Measurements from ENCODE around the gene CLDN6. TPM values are rescaled to one million over a fixed set of nuclear protein-coding genes. Genes with fewer than 3 reads are reported as not detected.

Gene CLDN6
- total RNA-seq, 2 experiments from 2014 or later: not detected

DNA sequence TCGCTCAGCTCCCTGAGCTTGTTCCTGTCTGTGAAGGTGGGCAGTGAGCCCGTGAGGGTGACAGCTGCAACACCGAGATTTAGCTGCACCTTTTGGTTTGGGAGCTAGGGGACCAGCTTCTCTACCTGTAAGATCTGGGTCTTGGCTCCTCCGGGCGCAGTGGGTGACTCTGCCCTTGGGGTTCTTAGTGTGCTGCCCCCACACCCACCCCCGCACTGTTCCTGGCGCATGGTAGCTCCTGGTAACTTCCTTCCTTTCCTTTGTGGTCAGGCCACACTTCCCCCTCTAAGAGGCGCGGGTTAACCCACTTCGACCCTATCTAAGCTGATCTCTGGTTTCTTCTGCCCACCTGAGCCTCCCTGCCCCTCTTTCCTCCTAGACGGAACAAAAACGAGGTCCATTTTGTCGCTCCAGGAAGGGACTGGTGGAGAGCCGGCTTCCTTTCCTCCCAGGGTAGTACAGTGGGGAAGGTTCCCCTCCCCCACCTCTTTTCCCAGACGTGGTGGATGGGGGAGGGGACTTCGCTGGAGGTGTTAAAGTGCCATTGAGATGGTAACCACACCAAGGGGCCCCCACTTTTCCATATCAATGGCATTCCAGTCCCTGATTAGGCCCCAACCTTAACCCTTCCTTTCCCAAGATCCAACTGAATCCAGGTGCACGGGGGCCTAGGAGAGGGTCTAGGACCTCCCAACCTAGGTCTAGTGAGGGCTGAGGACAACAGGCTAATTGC lies 9.9 kb downstream of the CLDN6 start:
- Mint-ChIP-seq H3K9me3 (no peaks in the 10 kb centered on the region), H3K36me3 (no peaks in the 10 kb centered on the region), H3K4me3 (no peak overlapping the region), H3K27ac (no peak overlapping the region), H3K4me1 (ENCODE audit: low read depth) (peaks cover 26% of the 10 kb centered on the region), H3K27me3 (peaks cover 8% of the 10 kb centered on the region)
- intact Hi-C loops (cut with micrococcal nuclease): no loop called here
- ChIA-PET POLR2A (interaction anchor here (1.1 kb wide), 1 partner anchor 11 kb away, joined by 3 read pairs; no protein-coding TSS in a partner anchor), CTCF (interaction anchor here (1.1 to 14.6 kb wide), 4 partner anchors 18 to 122 kb away, joined by 3 to 412 read pairs (median 6); partner anchors contain the start of genes CLDN6, HCFC1R1, THOC6 and TNFRSF12A)
- peak; percentile 29 for DNase-seq

DNA sequence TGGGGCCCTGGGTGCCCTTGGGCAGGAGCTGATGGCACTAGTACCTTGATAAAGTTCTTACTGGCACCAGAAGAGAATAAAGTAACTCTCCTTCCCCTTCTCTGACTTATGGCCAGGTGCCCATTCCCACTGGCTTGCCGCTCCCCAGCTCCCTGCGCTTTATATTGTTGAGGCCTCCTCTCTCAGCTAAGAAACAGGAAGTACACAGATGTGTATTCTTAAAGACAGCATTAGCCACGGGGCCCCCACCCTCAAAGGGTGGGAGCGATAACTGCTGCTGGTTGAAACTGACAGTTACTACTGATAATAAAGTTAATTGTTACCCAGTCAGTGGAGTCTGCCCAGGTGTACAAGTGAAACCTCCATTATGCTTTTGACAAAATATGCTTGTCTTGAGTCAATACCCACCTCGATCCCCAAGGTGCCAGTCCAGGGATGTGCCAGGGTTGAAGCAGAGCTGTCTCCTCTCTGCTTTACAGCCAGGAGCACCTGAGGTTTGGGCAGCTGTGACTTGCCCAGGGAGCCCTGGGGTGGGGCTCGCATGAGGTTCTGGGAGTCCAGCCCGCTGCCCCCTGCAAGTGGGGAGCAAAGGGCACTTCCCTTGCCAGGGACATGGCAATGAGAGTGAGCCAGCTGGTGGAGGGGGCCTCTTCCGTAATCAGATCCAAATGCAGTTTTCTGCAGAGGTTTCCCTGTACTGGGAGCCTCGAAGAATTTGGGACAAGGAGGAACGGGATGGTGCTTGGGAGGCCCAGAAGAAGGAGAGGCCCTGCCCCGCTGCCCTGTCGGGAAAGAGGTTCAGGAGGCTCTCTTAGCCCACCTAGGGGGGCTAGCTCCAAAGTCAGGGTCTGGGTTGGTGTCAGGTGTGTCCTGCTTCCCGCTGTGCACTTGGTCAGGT lies 10.7 kb downstream of the CLDN6 start:
- Mint-ChIP-seq H3K4me1 (ENCODE audit: low read depth) (peaks cover 26% of the 10 kb centered on the region), H3K27me3 (peaks cover 4% of the 10 kb centered on the region), H3K9me3 (no peaks in the 10 kb centered on the region), H3K4me3 (no peak overlapping the region), H3K27ac (no peak overlapping the region), H3K36me3 (no peaks in the 10 kb centered on the region)
- DNase-seq: no peak
- CTCF ChIA-PET: interaction anchor here (1.1 to 14.6 kb wide), 4 partner anchors 19 to 122 kb away, joined by 3 to 412 read pairs (median 6); partner anchors contain the start of genes CLDN6, HCFC1R1, THOC6 and TNFRSF12A
- intact Hi-C loops (cut with micrococcal nuclease): no loop called here
- POLR2A ChIA-PET: interaction anchor here (0.6 to 1.1 kb wide), 2 partner anchors 12 to 37 kb away, joined by 3 to 4 read pairs; no protein-coding TSS in a partner anchor

DNA sequence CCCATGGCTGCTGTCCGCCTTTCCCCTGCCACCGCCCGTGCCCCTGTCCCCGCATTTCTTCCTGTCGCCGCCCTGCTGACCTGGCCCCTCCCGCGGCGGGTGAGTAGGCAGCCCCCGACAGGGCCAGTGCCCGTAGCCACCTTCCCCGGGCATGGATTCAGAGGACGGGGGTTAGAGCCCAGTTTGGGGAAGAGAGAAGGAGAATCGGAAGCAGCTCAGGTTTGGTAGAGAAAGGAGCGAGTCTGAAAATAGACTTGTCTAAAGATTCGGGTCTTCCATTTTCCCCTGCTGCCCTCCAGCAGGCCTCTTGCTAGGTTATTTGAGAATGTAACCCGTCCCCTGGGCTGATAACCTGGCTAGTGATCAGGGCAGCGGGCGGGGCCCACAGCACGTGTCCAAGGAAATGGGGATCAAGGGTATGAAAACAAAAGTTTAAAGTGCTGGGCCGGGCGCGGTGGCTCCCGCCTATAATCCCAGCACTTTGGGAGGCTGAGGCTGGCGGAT lies 13.2 kb downstream of the CLDN6 start:
- H3K4me1 Mint-ChIP-seq (ENCODE audit: low read depth): peaks cover 26% of the 10 kb centered on the region
- H3K9me3 Mint-ChIP-seq: no peaks in the 10 kb centered on the region
- ChIA-PET CTCF (interaction anchor here (0.6 to 14.6 kb wide), 6 partner anchors 21 to 130 kb away, joined by 3 to 412 read pairs (median 7); partner anchors contain the start of genes CLDN6, HCFC1R1, THOC6 and TNFRSF12A), POLR2A (interaction anchor here (0.6 to 1.6 kb wide), 3 partner anchors 24 to 122 kb away, joined by 4 to 5 read pairs (median 4); partner anchors contain the start of gene FLYWCH2)
- intact Hi-C loops (cut with micrococcal nuclease): loop anchor here (1.0 kb wide), 2 partner anchors 15 to 19 kb away; partner anchors contain the start of genes THOC6 and TNFRSF12A
- peak overlapping the region; percentile 66 for H3K4me3 Mint-ChIP-seq
- no peaks in the 10 kb centered on the region for H3K36me3 Mint-ChIP-seq
- DNase-seq: no peak
- no peak overlapping the region for H3K27ac Mint-ChIP-seq
- H3K27me3 Mint-ChIP-seq: peaks cover 3% of the 10 kb centered on the region

DNA sequence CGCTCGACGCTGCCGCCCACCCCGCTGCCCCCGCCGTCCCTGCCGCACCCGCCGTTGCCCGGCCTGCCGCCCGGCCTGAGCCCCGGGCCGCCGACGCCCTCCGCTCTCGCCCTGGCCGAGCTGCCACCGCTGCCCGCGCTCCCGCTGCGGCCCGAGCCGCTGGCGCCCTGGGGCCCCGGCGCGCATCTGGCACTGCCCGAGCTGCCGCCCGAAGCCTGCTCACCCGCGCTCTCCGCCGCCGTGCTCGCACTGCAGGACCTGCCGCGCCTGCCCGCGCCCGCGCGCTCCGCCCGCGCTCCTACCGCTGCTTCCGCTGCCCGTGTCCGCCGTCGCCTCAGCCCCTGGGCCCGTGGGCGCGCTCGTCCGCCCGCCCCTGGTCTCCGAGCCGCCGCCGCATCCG lies 13.7 kb downstream of the CLDN6 start:
- Mint-ChIP-seq H3K4me3 (no peak overlapping the region), H3K4me1 (ENCODE audit: low read depth) (peaks cover 26% of the 10 kb centered on the region), H3K27ac (no peak overlapping the region), H3K36me3 (no peaks in the 10 kb centered on the region), H3K9me3 (no peaks in the 10 kb centered on the region), H3K27me3 (peaks cover 3% of the 10 kb centered on the region)
- ChIA-PET CTCF (interaction anchor here (0.6 to 14.6 kb wide), 21 partner anchors 8 to 1923 kb away, joined by 3 to 412 read pairs (median 4); partner anchors contain the start of genes CLDN6, CLDN9, HCFC1R1 and THOC6), POLR2A (interaction anchor here (0.6 to 1.6 kb wide), 4 partner anchors 17 to 121 kb away, joined by 4 to 7 read pairs (median 5); partner anchors contain the start of gene FLYWCH2)
- DNase-seq: peak; percentile 32
- intact Hi-C loops (cut with micrococcal nuclease): loop anchor here (1.0 kb wide), 2 partner anchors 16 to 20 kb away; partner anchors contain the start of genes THOC6 and TNFRSF12A

DNA sequence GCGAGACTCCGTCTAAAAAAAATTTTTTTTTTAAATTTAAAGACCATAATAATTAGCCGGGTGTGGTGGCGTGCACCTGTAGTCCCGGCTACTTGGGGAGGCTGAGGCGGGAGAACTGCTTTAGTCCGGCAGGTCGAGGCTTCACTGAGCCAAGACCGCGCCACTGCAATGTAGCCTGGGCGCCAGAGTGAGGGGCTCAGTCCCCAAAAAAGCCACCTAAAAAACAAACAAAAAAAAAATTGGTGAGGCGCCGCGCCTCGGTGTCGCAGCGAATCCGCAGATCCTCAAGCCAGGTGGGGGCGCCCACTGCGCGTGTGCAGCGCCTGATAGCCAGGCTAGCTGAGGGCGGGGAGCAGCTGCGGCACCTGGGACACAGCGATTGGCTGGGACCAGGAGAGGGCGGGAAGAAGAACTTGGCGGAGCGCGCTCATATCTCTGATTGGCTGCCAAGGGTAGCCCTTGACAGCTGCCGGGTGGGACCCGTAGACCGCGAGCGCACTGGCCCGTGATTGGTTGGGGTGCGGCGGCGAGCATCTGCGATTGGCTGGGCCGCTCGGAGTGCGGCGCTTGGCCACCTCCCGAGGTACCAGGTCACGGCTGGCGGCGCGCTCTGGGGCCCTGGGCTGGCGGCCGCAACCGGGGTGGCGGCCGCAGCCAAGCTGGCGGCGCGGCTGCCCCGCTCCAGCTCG lies 14.3 kb downstream of the CLDN6 start:
- CTCF ChIA-PET: interaction anchor here (0.6 to 14.6 kb wide), 21 partner anchors 9 to 1924 kb away, joined by 3 to 412 read pairs (median 4); partner anchors contain the start of genes CLDN6, CLDN9, HCFC1R1 and THOC6
- Mint-ChIP-seq H3K27me3 (peaks cover 5% of the 10 kb centered on the region), H3K4me3 (peak overlapping the region; percentile 48), H3K36me3 (no peaks in the 10 kb centered on the region), H3K9me3 (no peaks in the 10 kb centered on the region), H3K4me1 (ENCODE audit: low read depth) (peaks cover 23% of the 10 kb centered on the region), H3K27ac (peak overlapping the region; percentile 58)
- POLR2A ChIA-PET: interaction anchor here (1.0 to 1.6 kb wide), 3 partner anchors 18 to 121 kb away, joined by 4 to 7 read pairs (median 5); partner anchors contain the start of gene FLYWCH2
- DNase-seq: peak; percentile 99
- intact Hi-C loops (cut with micrococcal nuclease): loop anchor here (1.0 to 2.0 kb wide), 3 partner anchors 17 to 25 kb away; partner anchors contain the start of genes THOC6 and TNFRSF12A

DNA sequence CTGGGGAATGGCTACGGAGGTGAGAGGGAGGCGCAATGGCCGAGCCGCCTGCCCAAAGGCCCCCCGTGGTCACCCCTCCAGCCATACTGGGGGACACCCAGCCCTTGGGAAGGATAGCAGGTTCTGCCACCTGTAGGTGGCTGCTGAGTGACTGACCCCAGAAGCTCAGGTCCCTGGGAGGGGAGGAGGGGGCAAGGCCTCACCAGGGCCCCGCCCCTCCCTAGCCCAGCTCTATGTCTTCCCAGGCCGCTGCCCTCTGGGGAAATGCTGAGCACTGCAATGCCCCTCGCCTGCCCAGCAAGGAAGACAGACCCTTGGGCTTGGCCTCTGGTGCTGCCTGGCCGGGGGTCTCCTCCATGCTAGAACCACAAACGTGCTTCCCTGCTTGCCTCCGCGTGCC lies 16.7 kb downstream of the CLDN6 start:
- ChIA-PET POLR2A (no interaction called here), CTCF (interaction anchor here (14.6 kb wide), 1 partner anchor 25 kb away, joined by 412 read pairs; the partner anchor contains the start of genes CLDN6, HCFC1R1, THOC6 and TNFRSF12A)
- Mint-ChIP-seq H3K9me3 (no peaks in the 10 kb centered on the region), H3K36me3 (no peaks in the 10 kb centered on the region), H3K27me3 (peaks cover 4% of the 10 kb centered on the region), H3K4me1 (ENCODE audit: low read depth) (peaks cover 4% of the 10 kb centered on the region), H3K27ac (no peak overlapping the region), H3K4me3 (peak overlapping the region; percentile 16)
- intact Hi-C loops (cut with micrococcal nuclease): no loop called here
- DNase-seq: no peak

DNA sequence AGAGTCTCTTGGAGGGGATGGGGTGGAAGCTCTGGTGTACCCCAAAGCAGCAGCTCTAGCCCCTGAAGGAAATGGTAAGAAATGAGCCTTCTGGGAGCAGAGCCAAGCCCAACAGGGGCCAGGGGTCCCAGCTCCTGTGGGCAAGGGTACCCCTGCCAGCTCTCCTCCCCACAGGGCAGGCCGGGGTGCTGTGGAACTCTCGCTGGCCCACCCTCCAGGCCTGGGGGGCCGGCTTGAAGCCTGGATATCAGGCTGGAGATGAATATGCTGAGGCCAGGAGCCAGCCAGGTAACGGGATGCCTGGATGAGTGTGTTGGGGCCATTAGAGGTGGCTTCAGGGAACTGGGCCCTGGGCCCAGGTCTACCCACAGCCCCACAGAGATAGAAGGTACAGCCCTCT lies 17.4 kb downstream of the CLDN6 start:
- Mint-ChIP-seq H3K4me1 (ENCODE audit: low read depth) (peaks cover 4% of the 10 kb centered on the region), H3K4me3 (peak overlapping the region; percentile 7), H3K36me3 (no peaks in the 10 kb centered on the region), H3K9me3 (no peaks in the 10 kb centered on the region), H3K27ac (no peak overlapping the region), H3K27me3 (peaks cover 4% of the 10 kb centered on the region)
- ChIA-PET POLR2A (no interaction called here), CTCF (interaction anchor here (14.6 kb wide), 1 partner anchor 26 kb away, joined by 412 read pairs; the partner anchor contains the start of genes CLDN6, HCFC1R1, THOC6 and TNFRSF12A)
- DNase-seq: no peak
- intact Hi-C loops (cut with micrococcal nuclease): no loop called here

DNA sequence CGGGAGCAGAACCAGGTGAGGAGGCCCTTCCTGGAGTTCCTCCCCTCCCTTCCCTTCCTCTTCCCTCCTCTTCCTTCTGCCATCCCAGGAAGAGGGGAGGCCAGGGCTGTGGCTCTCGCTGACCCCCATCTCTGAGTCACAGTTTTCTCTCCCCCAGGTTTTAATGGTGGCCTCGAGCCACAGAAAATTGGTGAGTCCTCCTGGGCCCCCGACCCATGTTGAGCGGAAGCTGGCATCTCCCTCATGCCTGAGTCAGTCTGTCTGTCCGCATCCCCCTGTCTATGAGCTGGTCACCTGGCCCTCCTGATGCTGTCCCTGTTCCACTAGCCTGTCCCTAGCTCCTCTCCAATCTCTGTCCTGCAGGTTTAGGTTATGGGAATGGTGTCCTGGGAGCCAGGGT lies 18.1 kb downstream of the CLDN6 start:
- DNase-seq: no peak
- Mint-ChIP-seq H3K4me1 (ENCODE audit: low read depth) (peaks cover 3% of the 10 kb centered on the region), H3K27me3 (peaks cover 4% of the 10 kb centered on the region), H3K36me3 (no peaks in the 10 kb centered on the region), H3K9me3 (no peaks in the 10 kb centered on the region), H3K4me3 (no peak overlapping the region), H3K27ac (no peak overlapping the region)
- CTCF ChIA-PET: interaction anchor here (14.6 kb wide), 1 partner anchor 26 kb away, joined by 412 read pairs; the partner anchor contains the start of genes CLDN6, HCFC1R1, THOC6 and TNFRSF12A
- intact Hi-C loops (cut with micrococcal nuclease): no loop called here
- POLR2A ChIA-PET: no interaction called here

DNA sequence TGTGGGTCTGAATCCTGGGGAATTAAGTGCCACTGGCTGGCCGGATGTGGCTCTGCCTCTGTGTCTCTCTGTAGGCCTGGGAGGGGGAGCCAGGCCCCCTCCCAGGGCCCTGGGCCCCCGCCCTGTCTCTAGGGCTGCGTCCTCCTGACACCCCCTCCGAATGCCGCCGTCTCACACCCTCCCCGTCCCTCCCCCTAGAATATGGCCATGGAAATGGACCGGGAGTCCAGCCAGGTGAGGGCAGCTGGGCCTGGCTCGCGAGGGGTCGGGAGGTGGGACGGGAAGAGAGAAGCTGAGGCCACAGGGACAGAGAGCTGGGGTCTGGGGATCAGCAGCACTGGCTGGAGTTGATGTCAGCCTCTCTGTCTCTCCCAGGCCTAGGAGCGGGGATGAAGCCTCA lies 21.7 kb downstream of the CLDN6 start:
- no peaks in the 10 kb centered on the region for H3K36me3 Mint-ChIP-seq

DNA sequence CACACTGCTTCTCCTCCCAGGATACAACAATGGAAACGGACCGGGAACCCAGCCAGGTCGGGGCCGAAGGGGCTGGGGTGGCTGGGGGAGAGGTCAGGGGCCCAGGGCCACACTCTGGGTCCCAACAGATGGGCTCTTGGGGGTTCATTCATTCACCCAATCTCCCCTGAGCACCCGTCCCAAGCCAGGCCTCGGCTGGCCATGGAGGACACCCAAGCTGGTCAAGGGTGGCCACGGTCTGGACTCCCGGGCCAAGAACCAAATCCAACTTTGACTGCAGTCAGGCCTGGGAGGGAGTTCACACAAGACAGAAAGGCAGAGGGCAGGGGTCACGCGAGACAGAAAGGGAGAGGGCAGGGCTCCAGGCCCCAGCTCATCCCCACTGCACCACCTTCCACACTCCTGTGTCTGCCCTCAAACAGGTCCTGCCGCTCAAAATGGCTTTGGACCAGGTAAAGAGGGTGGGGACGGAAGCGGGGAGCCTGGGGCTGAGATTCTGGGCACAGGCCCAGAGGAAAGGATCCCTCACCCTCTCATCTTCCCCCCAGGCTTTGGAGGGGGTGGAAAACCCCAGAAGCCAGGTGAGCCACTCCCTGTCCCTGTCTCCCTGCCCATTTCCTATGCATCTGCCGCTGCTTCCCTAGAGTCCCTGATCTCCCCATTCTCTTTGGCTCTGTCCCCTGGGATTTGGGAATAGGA lies 25.5 kb downstream of the CLDN6 start:
- Mint-ChIP-seq H3K36me3 (no peaks in the 10 kb centered on the region), H3K27me3 (peaks cover 2% of the 10 kb centered on the region), H3K27ac (no peak overlapping the region), H3K4me3 (no peak overlapping the region), H3K4me1 (ENCODE audit: low read depth) (no peaks in the 10 kb centered on the region), H3K9me3 (no peaks in the 10 kb centered on the region)
- ChIA-PET CTCF (interaction anchor here (1.3 kb wide), 1 partner anchor 39 kb away, joined by 3 read pairs; no protein-coding TSS in a partner anchor), POLR2A (no interaction called here)
- intact Hi-C loops (cut with micrococcal nuclease): no loop called here
- DNase-seq: no peak

More for the DNA sequence above, 21.7 kb downstream of the CLDN6 start:
- DNase-seq: no peak
- ChIA-PET CTCF (interaction anchor here (1.4 kb wide), 1 partner anchor 35 kb away, joined by 4 read pairs; no protein-coding TSS in a partner anchor), POLR2A (no interaction called here)
- intact Hi-C loops (cut with micrococcal nuclease): no loop called here
- no peak overlapping the region for H3K4me3 Mint-ChIP-seq
- no peaks in the 10 kb centered on the region for H3K9me3 Mint-ChIP-seq
- no peak overlapping the region for H3K27ac Mint-ChIP-seq
- H3K4me1 Mint-ChIP-seq (ENCODE audit: low read depth): no peaks in the 10 kb centered on the region
- H3K27me3 Mint-ChIP-seq: peaks cover 4% of the 10 kb centered on the region
